ENCODE measurements around the gene NUP133.

NUP133 gene

DNA sequence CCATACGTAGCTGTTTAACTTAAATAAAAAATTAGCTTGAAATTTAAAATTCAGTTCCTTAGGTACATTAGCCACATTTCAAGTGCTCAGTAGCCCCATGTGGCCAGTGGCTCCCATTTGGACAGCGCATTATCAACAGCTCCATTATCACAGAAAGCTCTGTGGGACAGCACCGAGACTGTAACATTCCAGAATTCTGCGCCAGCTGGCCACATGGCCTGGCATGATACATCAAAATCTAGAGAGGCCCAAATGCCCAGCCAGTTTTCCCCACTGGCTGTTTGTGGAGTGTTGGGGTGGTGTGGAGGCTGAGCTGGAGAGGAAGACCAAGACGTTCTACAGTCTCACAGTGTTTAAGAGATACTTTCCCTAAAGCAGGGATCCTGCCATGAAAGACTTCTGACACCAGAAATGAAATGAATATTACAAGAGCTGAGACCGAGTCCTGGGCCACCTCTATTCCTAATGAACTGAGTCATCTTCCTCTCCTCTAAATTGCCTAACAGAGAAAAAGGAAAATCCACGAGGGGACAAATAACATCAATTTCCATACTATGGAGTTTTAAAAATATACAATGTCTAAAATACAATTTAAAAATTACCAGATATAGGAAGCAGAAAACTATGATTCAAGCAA lies 47.0 kb downstream of the NUP133 start:
- Histone ChIP-seq H3K4me1 (ENCODE audit: insufficient read depth, low read length, poor library complexity, severe bottlenecking) (no peaks in the 10 kb centered on the region), H3K9me2 (replicated peaks; ENCODE audit: low read depth, low read length) (no peaks in the 10 kb centered on the region), H3K79me2 (ENCODE audit: insufficient read depth, low read length) (no peaks in the 10 kb centered on the region), H4K20me1 (ENCODE audit: insufficient read depth, low read length, poor library complexity, severe bottlenecking) (no peaks in the 10 kb centered on the region), H3K9me3 (ENCODE audit: insufficient read depth, low read depth, low read length) (no peaks in the 10 kb centered on the region), H2AFZ (ENCODE audit: low read length) (no peak overlapping the region), H3K4me3 (ENCODE audit: low read length, poor library complexity, severe bottlenecking) (no peak overlapping the region), H3K36me3 (ENCODE audit: insufficient read depth, low read length) (peaks cover 88% of the 10 kb centered on the region), H3K9ac (ENCODE audit: low read depth, low read length, poor library complexity, severe bottlenecking) (no peak overlapping the region), H3K4me2 (ENCODE audit: low read depth, low read length, poor library complexity, severe bottlenecking) (no peak overlapping the region), H3K27me3 (ENCODE audit: insufficient read depth, low read length, poor library complexity, severe bottlenecking) (no peaks in the 10 kb centered on the region), H3F3A (ENCODE audit: low read depth) (no peaks in the 10 kb centered on the region)
- no peak for TF ChIP-seq EZH2phosphoT487 (IDR thresholded peaks at IDR 0.05; ENCODE audit: borderline replicate concordance)

DNA sequence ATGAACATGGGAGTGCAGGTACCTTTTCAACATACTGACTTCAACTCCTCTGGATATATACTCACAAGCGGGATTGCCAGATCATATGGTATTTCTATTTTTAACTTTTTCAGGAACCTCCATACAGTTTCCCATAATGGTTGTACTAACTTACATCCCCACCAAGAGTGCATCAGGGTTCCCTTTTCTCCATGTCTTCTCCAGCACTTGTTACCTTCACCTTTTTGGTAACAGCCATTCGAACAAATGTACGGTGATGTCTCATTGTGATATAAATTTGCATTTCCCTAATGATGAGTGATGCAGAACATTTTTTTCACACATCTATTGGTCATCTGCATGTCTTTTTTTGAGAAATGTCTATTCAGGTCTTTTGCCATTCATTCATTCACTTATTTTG lies 48.3 kb downstream of the NUP133 start:
- H3K4me1 ChIP-seq (ENCODE audit: insufficient read depth, low read length, poor library complexity, severe bottlenecking): no peaks in the 10 kb centered on the region
- H3F3A ChIP-seq (ENCODE audit: low read depth): no peaks in the 10 kb centered on the region; the same call in 1 of the 2 replicates
- H3K4me3 ChIP-seq (ENCODE audit: low read length, poor library complexity, severe bottlenecking): no peak overlapping the region
- H3K27me3 ChIP-seq (ENCODE audit: insufficient read depth, low read length, poor library complexity, severe bottlenecking): no peaks in the 10 kb centered on the region
- no peaks in the 10 kb centered on the region for H3K9me3 ChIP-seq (ENCODE audit: insufficient read depth, low read depth, low read length)
- no peak overlapping the region for H2AFZ ChIP-seq (ENCODE audit: low read length)
- H3K36me3 ChIP-seq (ENCODE audit: insufficient read depth, low read length): peaks cover 75% of the 10 kb centered on the region; the same call in 1 of the 2 replicates
- no peaks in the 10 kb centered on the region for H3K79me2 ChIP-seq (ENCODE audit: insufficient read depth, low read length)
- no peaks in the 10 kb centered on the region for H4K20me1 ChIP-seq (ENCODE audit: insufficient read depth, low read length, poor library complexity, severe bottlenecking)
- TF ChIP-seq EZH2phosphoT487 (IDR thresholded peaks at IDR 0.05; ENCODE audit: borderline replicate concordance): no peak
- TF ChIP-seq, protein P1, sequence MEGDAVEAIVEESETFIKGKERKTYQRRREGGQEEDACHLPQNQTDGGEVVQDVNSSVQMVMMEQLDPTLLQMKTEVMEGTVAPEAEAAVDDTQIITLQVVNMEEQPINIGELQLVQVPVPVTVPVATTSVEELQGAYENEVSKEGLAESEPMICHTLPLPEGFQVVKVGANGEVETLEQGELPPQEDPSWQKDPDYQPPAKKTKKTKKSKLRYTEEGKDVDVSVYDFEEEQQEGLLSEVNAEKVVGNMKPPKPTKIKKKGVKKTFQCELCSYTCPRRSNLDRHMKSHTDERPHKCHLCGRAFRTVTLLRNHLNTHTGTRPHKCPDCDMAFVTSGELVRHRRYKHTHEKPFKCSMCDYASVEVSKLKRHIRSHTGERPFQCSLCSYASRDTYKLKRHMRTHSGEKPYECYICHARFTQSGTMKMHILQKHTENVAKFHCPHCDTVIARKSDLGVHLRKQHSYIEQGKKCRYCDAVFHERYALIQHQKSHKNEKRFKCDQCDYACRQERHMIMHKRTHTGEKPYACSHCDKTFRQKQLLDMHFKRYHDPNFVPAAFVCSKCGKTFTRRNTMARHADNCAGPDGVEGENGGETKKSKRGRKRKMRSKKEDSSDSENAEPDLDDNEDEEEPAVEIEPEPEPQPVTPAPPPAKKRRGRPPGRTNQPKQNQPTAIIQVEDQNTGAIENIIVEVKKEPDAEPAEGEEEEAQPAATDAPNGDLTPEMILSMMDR (conservative IDR thresholded peaks at IDR 0.05; ENCODE audit: low read length): no peak
- H3K9ac ChIP-seq (ENCODE audit: low read depth, low read length, poor library complexity, severe bottlenecking): no peak overlapping the region
- H3K4me2 ChIP-seq (ENCODE audit: low read depth, low read length, poor library complexity, severe bottlenecking): no peak overlapping the region
- H3K9me2 ChIP-seq (replicated peaks; ENCODE audit: low read depth, low read length): no peaks in the 10 kb centered on the region

DNA sequence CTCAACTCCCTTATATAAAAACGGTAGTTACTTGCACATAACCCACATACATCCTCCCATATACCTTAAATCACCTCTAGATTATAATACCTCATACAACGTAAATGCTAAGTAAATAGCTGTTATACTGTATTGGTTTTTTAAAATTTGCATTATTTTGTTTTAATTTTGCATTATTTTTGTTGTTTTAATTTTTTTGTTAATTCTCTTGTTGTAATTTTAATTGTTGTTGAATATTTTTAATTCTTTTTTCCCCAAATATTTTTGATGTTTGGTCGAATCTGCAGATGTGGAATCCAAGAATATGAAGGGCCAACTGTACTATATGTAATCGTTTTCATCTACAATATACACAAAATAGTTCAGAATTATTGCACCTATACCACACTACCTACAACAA lies 50.7 kb downstream of the NUP133 start:
- H3K4me2 ChIP-seq (ENCODE audit: low read depth, low read length, poor library complexity, severe bottlenecking): no peak overlapping the region
- H3K79me2 ChIP-seq (ENCODE audit: insufficient read depth, low read length): no peaks in the 10 kb centered on the region
- H2AFZ ChIP-seq (ENCODE audit: low read length): no peak overlapping the region
- no peak for TF ChIP-seq EZH2phosphoT487 (IDR thresholded peaks at IDR 0.05; ENCODE audit: borderline replicate concordance)
- TF ChIP-seq, protein P1 (conservative IDR thresholded peaks at IDR 0.05; ENCODE audit: low read length): no peak
- H3K9me2 ChIP-seq (replicated peaks; ENCODE audit: low read depth, low read length): no peaks in the 10 kb centered on the region
- no peaks in the 10 kb centered on the region for H3K4me1 ChIP-seq (ENCODE audit: insufficient read depth, low read length, poor library complexity, severe bottlenecking)
- H3F3A ChIP-seq (ENCODE audit: low read depth): no peaks in the 10 kb centered on the region; the same call in 1 of the 2 replicates
- H3K27me3 ChIP-seq (ENCODE audit: insufficient read depth, low read length, poor library complexity, severe bottlenecking): no peaks in the 10 kb centered on the region
- H3K9me3 ChIP-seq (ENCODE audit: insufficient read depth, low read depth, low read length): no peaks in the 10 kb centered on the region
- no peak overlapping the region for H3K4me3 ChIP-seq (ENCODE audit: low read length, poor library complexity, severe bottlenecking)
- no peaks in the 10 kb centered on the region for H4K20me1 ChIP-seq (ENCODE audit: insufficient read depth, low read length, poor library complexity, severe bottlenecking)
- no peak overlapping the region for H3K9ac ChIP-seq (ENCODE audit: low read depth, low read length, poor library complexity, severe bottlenecking)
- H3K36me3 ChIP-seq (ENCODE audit: insufficient read depth, low read length): peaks cover 62% of the 10 kb centered on the region; the same call in 1 of the 2 replicates

DNA sequence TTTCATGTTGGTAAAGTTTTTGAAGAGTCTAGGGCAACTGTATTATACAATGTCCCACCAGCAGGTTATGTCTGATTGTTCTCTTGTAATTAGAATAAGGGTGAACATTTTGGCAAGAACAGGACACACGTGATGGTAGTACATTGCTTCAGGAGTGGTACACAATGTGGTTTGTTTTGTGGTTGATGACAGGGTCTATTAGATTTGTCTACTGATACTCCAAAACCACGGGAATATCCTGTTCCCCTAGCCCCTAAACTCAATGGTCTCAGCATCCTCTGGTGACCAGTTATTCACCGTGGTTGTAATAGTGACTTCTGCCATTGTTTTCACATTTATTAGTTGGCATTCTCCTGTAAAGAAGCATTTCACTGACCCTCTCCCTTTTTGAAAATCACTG lies 52.1 kb downstream of the NUP133 start:
- Histone ChIP-seq H3K4me2 (ENCODE audit: low read depth, low read length, poor library complexity, severe bottlenecking) (no peak overlapping the region), H3K4me1 (ENCODE audit: insufficient read depth, low read length, poor library complexity, severe bottlenecking) (no peaks in the 10 kb centered on the region), H3F3A (ENCODE audit: low read depth) (no peaks in the 10 kb centered on the region; the same call in 1 of the 2 replicates), H3K79me2 (ENCODE audit: insufficient read depth, low read length) (no peaks in the 10 kb centered on the region), H3K9me3 (ENCODE audit: insufficient read depth, low read depth, low read length) (no peaks in the 10 kb centered on the region), H4K20me1 (ENCODE audit: insufficient read depth, low read length, poor library complexity, severe bottlenecking) (no peaks in the 10 kb centered on the region), H3K9ac (ENCODE audit: low read depth, low read length, poor library complexity, severe bottlenecking) (no peak overlapping the region), H3K27me3 (ENCODE audit: insufficient read depth, low read length, poor library complexity, severe bottlenecking) (no peaks in the 10 kb centered on the region), H3K4me3 (ENCODE audit: low read length, poor library complexity, severe bottlenecking) (no peak overlapping the region), H2AFZ (ENCODE audit: low read length) (no peak overlapping the region), H3K36me3 (ENCODE audit: insufficient read depth, low read length) (peaks cover 56% of the 10 kb centered on the region; the same call in 1 of the 2 replicates), H3K9me2 (replicated peaks; ENCODE audit: low read depth, low read length) (no peaks in the 10 kb centered on the region)
- TF ChIP-seq EZH2phosphoT487 (IDR thresholded peaks at IDR 0.05; ENCODE audit: borderline replicate concordance): no peak
- TF ChIP-seq, protein P1 (conservative IDR thresholded peaks at IDR 0.05; ENCODE audit: low read length): no peak
